SH-SY5Y (cell line): Measurements from ENCODE around the gene GRIFIN.

ENCODE experiments used
- GATA2 ChIP-seq: IDR thresholded peaks from 2 replicates; pipeline ENCODE4 v1.6.1; 2011; ENCODE audit warnings: mild to moderate bottlenecking, low read depth, low read length
- GATA3 ChIP-seq: IDR thresholded peaks from 2 replicates; pipeline ENCODE4 v1.6.1; 2011; ENCODE audit warnings: low read depth, mild to moderate bottlenecking, low read length, moderate library complexity

GRIFIN gene

DNA sequence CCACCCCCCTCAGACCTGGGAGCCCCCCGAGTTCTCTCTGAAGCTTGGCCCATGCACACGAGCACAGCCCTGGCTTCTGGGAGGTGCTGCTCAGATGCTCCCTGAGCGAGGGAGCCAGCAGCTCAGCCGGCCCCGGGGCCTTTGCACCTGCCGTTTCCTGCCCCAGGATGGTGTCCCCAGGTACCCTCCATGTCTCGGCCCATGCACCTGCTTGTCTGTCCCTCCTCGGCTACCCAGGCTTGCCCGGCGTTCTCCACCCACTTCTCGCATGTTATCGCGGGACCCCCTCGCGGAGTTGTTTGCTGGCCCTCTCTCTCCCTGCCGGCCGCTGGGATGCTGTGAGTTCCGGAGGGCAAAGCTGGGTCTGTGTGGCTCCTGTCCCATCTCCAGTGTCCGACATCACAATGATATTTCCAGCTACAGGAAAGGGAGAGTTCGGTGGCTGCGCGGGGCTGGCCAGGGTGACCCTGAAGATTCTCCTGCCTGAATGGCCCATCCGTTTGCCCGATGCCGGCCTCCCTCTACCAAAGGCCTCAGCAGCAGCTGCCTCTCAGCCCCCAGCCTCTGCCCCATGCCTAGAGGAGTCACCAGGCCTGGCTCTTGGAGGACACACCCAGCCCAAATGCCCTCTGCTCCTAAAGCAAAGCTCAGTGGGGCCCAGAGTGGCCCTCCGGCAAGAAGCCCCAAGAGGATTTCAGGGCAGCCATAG, 31.2 kb upstream of the GRIFIN start:
- TF ChIP-seq GATA2: no peak
- TF ChIP-seq GATA3: no peak

- TF ChIP-seq GATA2 (no peak), GATA3 (no peak)
These were observed 29.2 kb upstream of the GRIFIN start for GRCh38 chr7:2505401-2505800.

GRCh38 chr7:2504889-2505375, 28.7 kb upstream of the GRIFIN start:
- TF ChIP-seq GATA2: no peak
- no peak for TF ChIP-seq GATA3

- TF ChIP-seq GATA2 (no peak), GATA3 (no peak)
These were observed 28.1 kb upstream of the GRIFIN start for GRCh38 chr7:2504128-2504888.

DNA sequence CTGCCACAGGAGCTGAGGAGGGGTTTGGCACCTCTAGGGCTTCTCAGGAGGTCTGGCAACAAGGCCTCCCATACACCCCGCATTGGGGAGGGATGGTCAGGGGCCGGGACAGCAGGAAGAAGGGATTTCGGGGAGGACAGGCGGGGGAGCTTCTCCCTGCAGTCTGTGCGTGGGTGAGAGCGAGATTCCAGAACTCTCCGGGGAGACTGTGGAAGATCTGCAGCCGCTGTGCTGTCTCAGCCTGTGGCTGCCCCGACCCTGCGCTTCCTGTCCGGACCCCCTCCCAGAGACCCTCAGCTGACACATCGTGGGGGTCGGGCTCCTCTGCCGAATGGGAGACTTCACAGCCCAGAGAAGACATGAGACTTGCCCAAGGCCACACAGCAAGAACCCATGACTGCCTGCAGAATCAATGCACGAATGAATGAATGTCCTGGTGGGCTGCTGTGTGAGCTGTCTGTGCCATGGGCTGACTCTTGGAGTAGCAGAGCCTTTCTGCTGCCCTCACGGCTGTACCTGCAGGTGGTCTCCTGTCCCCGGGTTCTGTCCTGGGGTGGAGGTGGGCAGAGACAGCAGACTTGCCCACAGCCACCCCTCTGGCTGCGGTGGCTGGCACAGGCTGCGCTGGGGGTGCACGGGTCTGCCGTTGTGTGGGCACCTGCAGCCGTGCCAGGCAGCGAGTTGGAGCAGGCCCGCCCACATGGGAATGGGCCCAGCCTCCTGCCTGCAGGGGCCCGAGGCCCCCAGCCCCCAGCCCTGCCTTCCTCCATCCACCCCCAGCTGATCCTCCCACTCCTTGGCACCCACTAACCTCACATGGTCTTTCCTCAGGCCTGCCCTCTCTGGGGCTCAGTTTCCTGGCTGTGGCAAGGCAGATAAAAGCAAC, 27.1 kb upstream of the GRIFIN start:
- TF ChIP-seq GATA3 (no peak), GATA2 (no peak)

- TF ChIP-seq GATA3: no peak
- no peak for TF ChIP-seq GATA2
These were observed 26.4 kb upstream of the GRIFIN start for GRCh38 chr7:2502647-2502966.

- TF ChIP-seq GATA2 (no peak), GATA3 (no peak)
These were observed 25.9 kb upstream of the GRIFIN start for GRCh38 chr7:2501947-2502646.

- TF ChIP-seq GATA2 (no peak), GATA3 (no peak)
These were observed 24.5 kb upstream of the GRIFIN start for GRCh38 chr7:2500701-2501100.

- TF ChIP-seq GATA3: no peak
- no peak for TF ChIP-seq GATA2
These were observed 23.7 kb upstream of the GRIFIN start for GRCh38 chr7:2499719-2500430.

GRCh38 chr7:2499181-2499580, 23.0 kb upstream of the GRIFIN start:
- TF ChIP-seq GATA2 (no peak), GATA3 (no peak)

- no peak for TF ChIP-seq GATA2
- TF ChIP-seq GATA3: no peak
These were observed 22.5 kb upstream of the GRIFIN start for GRCh38 chr7:2498708-2499107.

DNA sequence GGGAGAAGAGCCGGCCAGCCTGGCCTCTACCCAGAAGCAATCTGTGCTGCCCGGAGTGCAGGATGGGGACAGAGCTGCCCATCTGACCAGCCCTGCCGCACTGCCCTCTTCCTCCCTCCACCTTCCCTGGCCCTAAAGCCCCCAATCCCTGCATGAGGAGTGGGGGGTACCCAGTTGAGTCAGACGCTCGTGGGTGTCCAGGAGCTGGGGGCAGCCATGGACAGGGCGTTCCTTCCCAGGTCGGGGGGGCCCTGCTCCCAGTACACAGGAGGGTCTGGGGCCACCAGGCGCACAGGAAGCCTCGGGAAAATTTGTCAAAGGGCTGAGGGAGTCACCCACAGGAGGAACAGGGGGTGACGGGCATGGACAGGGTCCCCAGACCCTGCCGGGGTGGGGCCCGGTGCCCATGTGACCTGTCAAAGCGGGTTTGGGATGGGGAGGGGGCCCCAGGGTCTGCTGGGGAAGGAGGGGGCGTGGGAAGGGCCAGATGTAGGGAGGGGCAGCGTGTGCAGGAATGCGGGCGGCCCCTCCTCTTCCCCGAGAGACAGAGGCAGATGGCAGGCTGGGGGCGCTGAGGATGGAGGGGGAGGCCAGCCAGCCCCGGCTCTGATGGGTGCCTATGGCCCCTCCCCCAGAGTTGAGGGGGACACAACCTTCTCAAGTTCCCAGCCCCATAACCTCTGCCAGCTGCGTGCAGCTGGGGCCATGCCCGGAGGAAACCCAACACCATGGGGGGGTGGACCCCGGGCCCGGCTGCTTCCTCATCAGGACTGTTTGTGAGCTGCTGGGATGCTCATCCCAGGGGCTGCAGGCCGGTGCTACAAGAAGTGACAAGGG, 21.5 kb upstream of the GRIFIN start:
- no peak for TF ChIP-seq GATA2
- TF ChIP-seq GATA3: no peak
